IMR-90 (cell line): ENCODE data around the gene LAMA5. TPM values are rescaled to one million over a fixed set of nuclear protein-coding genes. Genes with fewer than 3 reads are reported as not detected.

Experiments
- ATAC-seq: fragments of 200-7000 bp; cut with Tn5 transposase; 2 replicates; pipeline ENCODE4 v1.9.1; 2020; ENCODE audit warnings: low read depth, mild to moderate bottlenecking, moderate library complexity
- BruUV-seq: library from RNA; stranded (reverse); fragments of 400-500 nt; replicated peaks from 2 replicates; lab custom pipeline; 2021; lab: Mats Ljungman, UMichigan
- CTCF ChIA-PET: fragments of 300-600 bp; formaldehyde crosslinking; extraction: SDS; loops from one replicate; lab custom pipeline; 2021; ENCODE audit warnings: antibody characterized with exemption; lab: Yijun Ruan, JAX
- POLR2A ChIA-PET: fragments of 300-600 bp; sonication (Branson Sonifier 250); formaldehyde crosslinking; loops from one replicate; lab custom pipeline; 2022; ENCODE audit warnings: antibody characterized with exemption; ENCODE audit not compliant: unreplicated experiment; lab: Charles Lee
- DNase-seq: peaks from one replicate; pipeline ENCODE4 v3.0.0; 2013
- H2AFZ ChIP-seq: replicated peaks from 2 replicates; pipeline ENCODE3; 2013; ENCODE audit warnings: low read length, mild to moderate bottlenecking; ENCODE audit not compliant: poor library complexity
- H2AK5ac ChIP-seq: 2 replicates; pipeline ENCODE4 v1.6.1; 2013; ENCODE audit warnings: low read depth, low read length, inconsistent platforms
- H2AK9ac ChIP-seq: replicated peaks from 2 replicates; pipeline ENCODE3; 2013; ENCODE audit warnings: mild to moderate bottlenecking, low read depth, low read length, moderate library complexity; ENCODE audit not compliant: poor library complexity
- H2BK120ac ChIP-seq: 2 replicates; pipeline ENCODE4 v1.6.1; 2013; ENCODE audit warnings: low read depth, low read length, inconsistent platforms
- H2BK15ac ChIP-seq: 3 replicates; pipeline ENCODE4 v1.6.1; 2013; ENCODE audit warnings: low read depth, low read length, inconsistent platforms
- H2BK20ac ChIP-seq: 2 replicates; pipeline ENCODE4 v1.6.1; 2013; ENCODE audit warnings: low read depth, mild to moderate bottlenecking, inconsistent platforms, low read length, moderate library complexity
- H2BK5ac ChIP-seq: 2 replicates; pipeline ENCODE4 v1.6.1; 2013; ENCODE audit warnings: mild to moderate bottlenecking, low read depth, low read length, inconsistent platforms; ENCODE audit not compliant: poor library complexity, severe bottlenecking
- H3K14ac ChIP-seq: replicated peaks from 2 replicates; pipeline ENCODE4 v1.6.1; 2013; ENCODE audit warnings: low read depth, low read length, inconsistent platforms
- H3K18ac ChIP-seq: 2 replicates; pipeline ENCODE4 v1.6.1; 2013; ENCODE audit warnings: low read depth, low read length, control low read depth
- H3K23ac ChIP-seq: 2 replicates; pipeline ENCODE4 v1.6.1; 2013; ENCODE audit warnings: low read depth, low read length, inconsistent platforms
- H3K27ac ChIP-seq: 2 replicates; pipeline ENCODE4 v1.5.1; 2013; ENCODE audit warnings: mild to moderate bottlenecking, control low read depth, low read length; ENCODE audit not compliant: insufficient read depth
- H3K27me3 ChIP-seq: 2 replicates; pipeline ENCODE4 v1.6.1; 2013; ENCODE audit warnings: low read length; ENCODE audit not compliant: control insufficient read depth, insufficient read depth
- H3K36me3 ChIP-seq: 2 replicates; pipeline ENCODE4 v1.6.1; 2013; ENCODE audit warnings: low read length, mixed read lengths; ENCODE audit not compliant: control insufficient read depth, insufficient read depth
- H3K4ac ChIP-seq: 2 replicates; pipeline ENCODE4 v1.6.1; 2013; ENCODE audit warnings: low read depth, low read length, inconsistent platforms
- H3K4me1 ChIP-seq: 2 replicates; pipeline ENCODE4 v1.6.1; 2013; ENCODE audit warnings: low read length, mixed read lengths; ENCODE audit not compliant: control insufficient read depth, insufficient read depth
- H3K4me2 ChIP-seq: 2 replicates; pipeline ENCODE4 v1.6.1; 2013; ENCODE audit warnings: low read depth, mild to moderate bottlenecking, control low read depth, low read length, moderate library complexity
- H3K4me3 ChIP-seq: 2 replicates; pipeline ENCODE4 v1.5.1; 2013; ENCODE audit warnings: low read depth, mild to moderate bottlenecking, control low read depth, low read length, moderate library complexity; ENCODE audit not compliant: insufficient read depth
- H3K56ac ChIP-seq: 2 replicates; pipeline ENCODE4 v1.6.1; 2013; ENCODE audit warnings: low read length, inconsistent platforms; ENCODE audit not compliant: insufficient read depth; ENCODE audit errors: extremely low read depth
- H3K79me1 ChIP-seq, 2 experiments: 2 replicates each; pipeline ENCODE4 v1.6.1; 2013; ENCODE audit warnings: low read length in 2 of 2, inconsistent platforms in 1 of 2, low read depth in 1 of 2
- H3K9ac ChIP-seq: 2 replicates; pipeline ENCODE4 v1.6.1; 2013; ENCODE audit warnings: low read depth, low read length, control low read depth
- H3K9me1 ChIP-seq: 2 replicates; pipeline ENCODE4 v1.6.1; 2013; ENCODE audit warnings: low read length, inconsistent platforms; ENCODE audit not compliant: insufficient read depth
- H3K9me3 ChIP-seq: 2 replicates; pipeline ENCODE4 v1.6.1; 2013; ENCODE audit warnings: low read length; ENCODE audit not compliant: control insufficient read depth, insufficient read depth
- H4K20me1 ChIP-seq: 2 replicates; pipeline ENCODE4 v1.6.1; 2013; ENCODE audit warnings: low read length, inconsistent platforms; ENCODE audit not compliant: insufficient read depth
- H4K5ac ChIP-seq: 2 replicates; pipeline ENCODE4 v1.6.1; 2013; ENCODE audit warnings: mild to moderate bottlenecking, low read depth, low read length, control low read depth
- H4K8ac ChIP-seq, 2 experiments: 2 replicates each; pipeline ENCODE4 v1.6.1; 2013; ENCODE audit warnings: low read depth in 2 of 2, low read length in 2 of 2, control low read depth in 1 of 2, inconsistent platforms in 1 of 2
- H4K91ac ChIP-seq: 2 replicates; pipeline ENCODE4 v1.6.1; 2013; ENCODE audit warnings: low read depth, low read length, inconsistent platforms; ENCODE audit not compliant: insufficient read depth
- FOS ChIP-seq: fragments of 150-350 bp; IDR thresholded peaks from 2 replicates; pipeline ENCODE4 v1.6.1; 2016; ENCODE audit warnings: low read depth, low read length
- MAFK ChIP-seq: IDR thresholded peaks from 2 replicates; pipeline ENCODE4 v1.6.1; 2012; ENCODE audit warnings: low read depth, low read length, improper control_type of control experiment
- MAZ ChIP-seq: IDR thresholded peaks from 2 replicates; pipeline ENCODE4 v1.6.1; 2012; ENCODE audit warnings: low read depth, mild to moderate bottlenecking, low read length, improper control_type of control experiment, moderate library complexity, borderline replicate concordance
- RCOR1 ChIP-seq: IDR thresholded peaks from 2 replicates; pipeline ENCODE4 v1.6.1; 2012; ENCODE audit warnings: mild to moderate bottlenecking, low read length, improper control_type of control experiment; ENCODE audit not compliant: insufficient replicate concordance
- WGBS, 2 experiments: methylation state at CpG; one replicate each; pipeline versions ENCODE4 v1.1.5 to v1.1.7; 2013; ENCODE audit warnings: missing lambda C conversion rate in 2 of 2; ENCODE audit not compliant: insufficient read length in 1 of 2; ENCODE audit errors: extremely low coverage in 2 of 2; 5-methylcytosine and 5-hydroxymethylcytosine counted together
- dilution Hi-C: fragments of 300-500 bp; cut with HindIII; formaldehyde crosslinking; loops from one replicate; pipeline ENCODE4 v1.14.3; 2018; ENCODE audit warnings: low sequenced_read_pairs; ENCODE audit not compliant: unreplicated experiment
- in situ Hi-C: fragments of 300-500 bp; cut with MboI; formaldehyde crosslinking; loops from 3 replicates; pipeline ENCODE4 v1.14.3; 2019; ENCODE audit warnings: low sequenced_read_pairs, inconsistent platforms, mixed read lengths
- intact Hi-C: fragments of 100-400 bp; cut with micrococcal nuclease; formaldehyde crosslinking; loops from 2 replicates; pipeline ENCODE4 v1.10.0; 2022
- polyA plus RNA-seq, 3 experiments: library from polyadenylated mRNA; depleted of rRNA; stranded (reverse); fragments of >200 nt; gene quantifications; 2 replicates each; pipeline ENCODE4 v1.2.3, GENCODE V29; 2012; ENCODE audit warnings: low replicate concordance in 1 of 3
- total RNA-seq: library from RNA; depleted of rRNA; stranded (reverse); fragments of >200 nt; gene quantifications from 2 replicates; pipeline ENCODE4 v1.2.3, GENCODE V29; 2012
- TF ChIP-seq, protein P1 (sequence below): conservative IDR thresholded peaks from 2 replicates; pipeline ENCODE4 v1.5.1; 2012; ENCODE audit warnings: mild to moderate bottlenecking, low read depth, low read length, improper control_type of control experiment

The LAMA5 gene
- total and polyA plus RNA-seq, 2 of the 4 experiments (the other 2 are of a cell fraction) = 0.90 to 7.3 TPM

DNA sequence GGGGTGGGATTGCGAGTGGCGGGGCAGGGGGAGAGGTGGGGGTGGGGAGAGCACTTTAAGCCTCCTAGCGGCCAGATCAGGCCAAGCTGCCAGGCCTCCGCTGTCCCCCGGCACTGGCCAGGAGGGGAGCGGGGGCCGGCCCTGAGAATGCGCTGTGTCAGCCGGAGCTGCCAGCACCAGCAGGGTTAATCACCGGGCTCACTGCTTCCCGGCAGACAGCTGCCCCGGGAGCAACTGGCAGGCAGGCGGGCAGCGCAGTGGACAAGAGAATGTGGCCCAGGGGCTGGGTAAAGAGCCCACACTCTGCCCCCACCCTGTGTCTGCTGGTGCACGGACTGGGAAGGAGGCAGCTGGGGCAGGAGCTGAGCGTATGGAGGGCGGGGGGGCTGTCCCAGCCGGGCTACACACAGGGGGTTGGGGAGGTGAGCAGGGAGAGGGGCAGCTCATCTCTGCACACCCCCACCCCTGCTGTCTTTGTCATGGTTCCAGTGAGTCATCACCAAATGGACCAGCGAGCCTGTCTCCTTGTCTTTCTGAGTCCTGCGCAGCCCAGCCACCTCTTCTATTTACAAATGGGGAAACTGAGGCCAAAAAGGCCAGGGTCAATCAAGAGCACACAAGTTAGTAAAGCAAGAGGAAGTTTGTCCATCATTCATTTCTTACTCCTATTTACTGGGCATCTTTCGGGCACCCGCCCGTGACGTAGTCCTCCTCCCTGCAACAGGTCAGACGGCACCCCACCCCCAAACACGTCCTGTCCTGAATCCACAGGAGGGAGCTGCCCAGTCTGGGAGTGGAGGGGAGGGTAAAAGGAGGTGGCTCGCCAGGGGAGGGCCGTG is 2.1 kb upstream of the LAMA5 start:
- H3K36me3 ChIP-seq = no peaks in the 10 kb centered on the region
- dilution Hi-C loops (no loop called here), in situ Hi-C loops (no loop called here), intact Hi-C loops (no loop called here)
- H4K8ac ChIP-seq = peak overlapping the region in 1 of 2 experiments; percentile 22; a peak in 1 of 4 replicates
- H3K4me1 ChIP-seq = peaks cover 36% of the 10 kb centered on the region
- no peak overlapping the region for H3K56ac ChIP-seq
- peak overlapping the region; percentile 32 for H2AK5ac ChIP-seq
- no peaks in the 10 kb centered on the region for H3K9me3 ChIP-seq
- DNase-seq (peak; percentile 50), ATAC-seq (peak; percentile 60)
- WGBS, 2 experiments = 14% methylated on average over 7 of the region's 28 CpGs; no CpG with 5 or more reads in 1 of the 2 experiments
- H2BK5ac ChIP-seq = no peak overlapping the region
- H3K27me3 ChIP-seq = no peaks in the 10 kb centered on the region
- H2AFZ ChIP-seq = peak overlapping the region; percentile 76
- 0 out of 2 replicates have a peak overlapping the region, but pooled peaks have one; percentile 38 for H3K27ac ChIP-seq
- H2BK20ac ChIP-seq = peak overlapping the region; percentile 47; the same call in 1 of the 2 replicates
- peak overlapping the region; percentile 54 for H3K18ac ChIP-seq
- H3K4me3 ChIP-seq = no peak overlapping the region
- H4K91ac ChIP-seq = peak overlapping the region; percentile 41; the same call in 1 of the 2 replicates
- peaks cover 8% of the 10 kb centered on the region; the same call in 1 of the 2 replicates for H3K9me1 ChIP-seq
- no peak overlapping the region for H3K14ac ChIP-seq
- POLR2A ChIA-PET = interaction anchor here (0.5 to 0.6 kb wide), 2 partner anchors 203 to 584 kb away, joined by 3 to 7 read pairs; no protein-coding TSS in a partner anchor
- H3K79me1 ChIP-seq = no peaks in the 10 kb centered on the region
- peak overlapping the region; percentile 80; the same call in 1 of the 2 replicates for H2BK120ac ChIP-seq
- H3K4me2 ChIP-seq = peak overlapping the region; percentile 58
- peak overlapping the region; percentile 72 for H3K4ac ChIP-seq
- peaks cover 22% of the 10 kb centered on the region for H4K20me1 ChIP-seq
- H2BK15ac ChIP-seq = no peak overlapping the region
- peak; percentile 17; the same call in 1 of the 2 replicates for TF ChIP-seq MAZ
- no peak for TF ChIP-seq RCOR1
- peak; percentile 48; the same call in 1 of the 2 replicates for TF ChIP-seq MAFK
- TF ChIP-seq FOS = 0 out of 2 replicates have a peak, but pooled peaks have one; percentile 13
- TF ChIP-seq, protein P1, sequence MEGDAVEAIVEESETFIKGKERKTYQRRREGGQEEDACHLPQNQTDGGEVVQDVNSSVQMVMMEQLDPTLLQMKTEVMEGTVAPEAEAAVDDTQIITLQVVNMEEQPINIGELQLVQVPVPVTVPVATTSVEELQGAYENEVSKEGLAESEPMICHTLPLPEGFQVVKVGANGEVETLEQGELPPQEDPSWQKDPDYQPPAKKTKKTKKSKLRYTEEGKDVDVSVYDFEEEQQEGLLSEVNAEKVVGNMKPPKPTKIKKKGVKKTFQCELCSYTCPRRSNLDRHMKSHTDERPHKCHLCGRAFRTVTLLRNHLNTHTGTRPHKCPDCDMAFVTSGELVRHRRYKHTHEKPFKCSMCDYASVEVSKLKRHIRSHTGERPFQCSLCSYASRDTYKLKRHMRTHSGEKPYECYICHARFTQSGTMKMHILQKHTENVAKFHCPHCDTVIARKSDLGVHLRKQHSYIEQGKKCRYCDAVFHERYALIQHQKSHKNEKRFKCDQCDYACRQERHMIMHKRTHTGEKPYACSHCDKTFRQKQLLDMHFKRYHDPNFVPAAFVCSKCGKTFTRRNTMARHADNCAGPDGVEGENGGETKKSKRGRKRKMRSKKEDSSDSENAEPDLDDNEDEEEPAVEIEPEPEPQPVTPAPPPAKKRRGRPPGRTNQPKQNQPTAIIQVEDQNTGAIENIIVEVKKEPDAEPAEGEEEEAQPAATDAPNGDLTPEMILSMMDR = peak; percentile 43
- peak overlapping the region; percentile 69 for H4K5ac ChIP-seq
- no peak overlapping the region for H3K9ac ChIP-seq
- no peak overlapping the region for H3K23ac ChIP-seq
- CTCF ChIA-PET = interaction anchor here (0.7 to 2.2 kb wide), 5 partner anchors 11 to 67 kb away, joined by 3 to 8 read pairs (median 4); partner anchors contain the start of gene ADRM1
- peak overlapping the region; percentile 56 for H2AK9ac ChIP-seq
- BruUV-seq = no TSS peak
